ENCODE data around the gene PCLO. TPM values are rescaled to one million over a fixed set of nuclear protein-coding genes. Genes with fewer than 3 reads are reported as not detected.
"Not testable (repeated sequence)": the region's sequence is repeated elsewhere in the genome, so short reads cannot be mapped to it uniquely, and the experiment has no call there.

PCLO gene
- total RNA-seq, 1 donor from 2014 or later: 17.4 TPM

GRCh38 chr7:82714883-82715282 lies 447.8 kb downstream of the PCLO start:
- no peaks in the 10 kb centered on the region for H3K36me3 Mint-ChIP-seq (ENCODE audit: unreplicated experiment)

GRCh38 chr7:82713506-82713905 lies 449.2 kb downstream of the PCLO start:
- Mint-ChIP-seq H3K4me1 (ENCODE audit: low read depth, unreplicated experiment) (no peaks in the 10 kb centered on the region), H3K4me3 (ENCODE audit: unreplicated experiment) (no peak overlapping the region), H3K9me3 (ENCODE audit: unreplicated experiment) (no peaks in the 10 kb centered on the region), H3K36me3 (ENCODE audit: unreplicated experiment) (no peaks in the 10 kb centered on the region), H3K27me3 (ENCODE audit: unreplicated experiment) (no peaks in the 10 kb centered on the region), H3K27ac (ENCODE audit: unreplicated experiment) (no peak overlapping the region)
- DNase-seq: no peak
- TF ChIP-seq CTCF (IDR thresholded peaks at IDR 0.05; ENCODE audit: partially characterized antibody, unreplicated experiment): no peak

More at GRCh38 chr7:82714883-82715282, 447.8 kb downstream of the PCLO start:
- Mint-ChIP-seq H3K27me3 (ENCODE audit: unreplicated experiment) (no peaks in the 10 kb centered on the region), H3K27ac (ENCODE audit: unreplicated experiment) (no peak overlapping the region), H3K4me3 (ENCODE audit: unreplicated experiment) (no peak overlapping the region), H3K4me1 (ENCODE audit: low read depth, unreplicated experiment) (no peaks in the 10 kb centered on the region), H3K9me3 (ENCODE audit: unreplicated experiment) (no peaks in the 10 kb centered on the region)
- no peak for DNase-seq
- TF ChIP-seq CTCF (IDR thresholded peaks at IDR 0.05; ENCODE audit: partially characterized antibody, unreplicated experiment): no peak

GRCh38 chr7:82706344-82706743 lies 456.3 kb downstream of the PCLO start:
- H3K9me3 Mint-ChIP-seq (ENCODE audit: unreplicated experiment); DNase-seq; H3K4me3 Mint-ChIP-seq (ENCODE audit: unreplicated experiment); H3K27me3 Mint-ChIP-seq (ENCODE audit: unreplicated experiment); H3K27ac Mint-ChIP-seq (ENCODE audit: unreplicated experiment); H3K36me3 Mint-ChIP-seq (ENCODE audit: unreplicated experiment): not testable (repeated sequence)
- peaks cover 14% of the 10 kb centered on the region for H3K4me1 Mint-ChIP-seq (ENCODE audit: low read depth, unreplicated experiment)

- Mint-ChIP-seq H3K4me1 (ENCODE audit: low read depth, unreplicated experiment) (peaks cover 19% of the 10 kb centered on the region), H3K36me3 (ENCODE audit: unreplicated experiment) (no peaks in the 10 kb centered on the region), H3K4me3 (ENCODE audit: unreplicated experiment) (no peak overlapping the region), H3K27me3 (ENCODE audit: unreplicated experiment) (no peaks in the 10 kb centered on the region), H3K27ac (ENCODE audit: unreplicated experiment) (no peak overlapping the region), H3K9me3 (ENCODE audit: unreplicated experiment) (no peaks in the 10 kb centered on the region)
- no peak for TF ChIP-seq CTCF (IDR thresholded peaks at IDR 0.05; ENCODE audit: partially characterized antibody, unreplicated experiment)
- DNase-seq: no peak
Measured at GRCh38 chr7:82705517-82706260, 457.0 kb downstream of the PCLO start.

- no peaks in the 10 kb centered on the region for H3K27me3 Mint-ChIP-seq (ENCODE audit: unreplicated experiment)
- H3K4me3 Mint-ChIP-seq (ENCODE audit: unreplicated experiment): no peak overlapping the region
- H3K9me3 Mint-ChIP-seq (ENCODE audit: unreplicated experiment): no peaks in the 10 kb centered on the region
- H3K27ac Mint-ChIP-seq (ENCODE audit: unreplicated experiment): no peak overlapping the region
- TF ChIP-seq CTCF (IDR thresholded peaks at IDR 0.05; ENCODE audit: partially characterized antibody, unreplicated experiment): no peak
- no peaks in the 10 kb centered on the region for H3K36me3 Mint-ChIP-seq (ENCODE audit: unreplicated experiment)
- DNase-seq: no peak
- peaks cover 23% of the 10 kb centered on the region for H3K4me1 Mint-ChIP-seq (ENCODE audit: low read depth, unreplicated experiment)
Measured at GRCh38 chr7:82704121-82704520, 458.6 kb downstream of the PCLO start.

All from glutamatergic neuron (in vitro differentiated cells).